Muscle layer of colon (tissue), 2 donors: ENCODE measurements around the gene TCERG1L.

ENCODE experiments used
- H3K27ac ChIP-seq: one replicate; pipeline ENCODE4 v1.7.0; 2013; ENCODE audit warnings: low read depth, mild to moderate bottlenecking, low read length, moderate library complexity
- H3K27me3 ChIP-seq, 2 donors: one replicate each; pipeline ENCODE4 v1.7.0; 2013; ENCODE audit warnings: low read length in 2 of 2, mild to moderate bottlenecking in 2 of 2; ENCODE audit not compliant: insufficient read depth in 2 of 2, control insufficient read depth in 1 of 2
- H3K36me3 ChIP-seq: one replicate; pipeline ENCODE4 v1.7.0; 2013; ENCODE audit warnings: mild to moderate bottlenecking, low read length; ENCODE audit not compliant: insufficient read depth
- H3K4me1 ChIP-seq: one replicate; pipeline ENCODE4 v1.7.0; 2013; ENCODE audit warnings: mild to moderate bottlenecking, low read length; ENCODE audit not compliant: insufficient read depth
- H3K4me3 ChIP-seq, 2 donors: one replicate each; pipeline ENCODE4 v1.7.0; 2013; ENCODE audit warnings: low read length in 2 of 2, low read depth in 1 of 2, mild to moderate bottlenecking in 1 of 2, moderate library complexity in 1 of 2
- H3K9ac ChIP-seq: one replicate; pipeline ENCODE4 v1.7.0; 2013; ENCODE audit warnings: low read length
- H3K9me3 ChIP-seq: one replicate; pipeline ENCODE4 v1.7.0; 2013; ENCODE audit warnings: mild to moderate bottlenecking, low read length
- donor health status: abdominal sarcoma.
- donor health status: Adenocarcinoma of cecum.

The TCERG1L gene

DNA sequence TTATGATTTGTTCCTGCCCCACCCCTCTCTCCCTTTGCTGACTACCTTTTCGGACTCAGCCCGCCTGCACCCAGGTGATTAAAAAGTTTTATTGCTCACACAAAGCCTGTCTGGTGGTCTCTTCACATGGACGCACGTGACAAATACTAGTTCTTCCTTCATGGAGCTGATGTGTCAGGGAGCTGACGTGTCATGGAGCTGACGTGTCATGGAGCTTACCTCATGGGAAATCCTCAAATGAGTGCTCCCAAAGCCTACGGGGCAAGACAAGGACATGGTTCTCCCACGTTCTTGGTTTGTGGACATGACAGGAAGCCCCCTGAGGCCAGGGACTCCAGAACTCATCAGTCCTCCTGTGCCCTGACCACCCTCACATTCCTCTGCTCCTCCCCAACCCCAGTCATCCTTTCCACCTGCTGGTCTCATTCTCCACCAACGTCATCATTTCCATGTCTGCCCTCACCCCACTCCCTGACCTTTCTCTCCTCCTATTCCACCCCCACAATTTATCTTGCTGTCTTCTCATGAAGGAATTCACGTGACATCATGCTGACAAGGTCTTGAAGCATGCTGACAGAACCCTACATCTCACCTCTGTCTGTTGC is 261.3 kb downstream of the TCERG1L start:
- no peaks in the 10 kb centered on the region for H3K27me3 ChIP-seq
- H3K4me1 ChIP-seq = no peaks in the 10 kb centered on the region
- no peak overlapping the region for H3K9ac ChIP-seq
- H3K36me3 ChIP-seq = no peaks in the 10 kb centered on the region
- H3K9me3 ChIP-seq = no peaks in the 10 kb centered on the region
- no peak overlapping the region for H3K27ac ChIP-seq
- H3K4me3 ChIP-seq = no peak overlapping the region

DNA sequence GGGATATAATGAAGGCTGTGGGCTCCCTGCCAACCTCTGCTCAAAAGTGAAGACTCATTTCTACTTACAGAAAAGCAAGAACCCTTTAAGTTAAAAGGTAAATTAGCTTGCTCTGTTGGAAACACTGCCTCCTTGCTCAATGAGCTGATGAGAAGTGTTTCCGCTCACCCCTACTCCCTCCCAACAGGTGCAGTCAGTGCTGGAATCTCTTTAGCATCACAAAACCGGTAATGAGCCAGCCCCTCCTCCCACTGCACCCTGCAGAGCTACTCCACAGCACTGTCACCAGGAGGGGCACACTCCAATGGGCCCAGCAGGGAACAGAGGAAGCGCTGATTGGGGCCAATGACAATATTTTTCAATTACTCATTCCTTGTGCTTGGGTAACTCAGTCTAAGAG is 262.5 kb downstream of the TCERG1L start:
- Histone ChIP-seq H3K9me3 (no peaks in the 10 kb centered on the region), H3K27me3 (no peaks in the 10 kb centered on the region), H3K9ac (no peak overlapping the region), H3K4me1 (no peaks in the 10 kb centered on the region), H3K4me3 (no peak overlapping the region), H3K36me3 (no peaks in the 10 kb centered on the region), H3K27ac (no peak overlapping the region)

DNA sequence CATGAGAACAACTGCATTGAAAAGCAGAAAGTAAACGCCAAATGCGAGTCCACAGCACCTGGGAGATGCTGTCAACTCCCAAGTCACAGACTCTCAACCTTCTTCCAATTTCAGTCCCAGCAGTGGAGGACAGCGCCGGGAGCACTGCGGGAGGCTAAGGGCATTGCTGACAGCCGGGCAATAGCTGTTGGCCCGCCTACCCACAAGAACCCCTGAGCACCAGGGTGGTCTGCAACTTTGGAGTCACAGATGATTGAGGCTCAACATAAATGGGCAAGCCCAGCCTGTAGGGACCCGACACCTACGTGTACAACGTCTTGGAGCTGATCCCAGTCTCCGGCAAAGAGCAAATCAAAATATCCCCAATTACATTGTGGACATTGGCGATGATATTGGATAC is 262.9 kb downstream of the TCERG1L start:
- Histone ChIP-seq H3K36me3 (no peaks in the 10 kb centered on the region), H3K27me3 (no peaks in the 10 kb centered on the region), H3K9me3 (no peaks in the 10 kb centered on the region), H3K4me3 (no peak overlapping the region), H3K4me1 (no peaks in the 10 kb centered on the region), H3K9ac (no peak overlapping the region), H3K27ac (no peak overlapping the region)

DNA sequence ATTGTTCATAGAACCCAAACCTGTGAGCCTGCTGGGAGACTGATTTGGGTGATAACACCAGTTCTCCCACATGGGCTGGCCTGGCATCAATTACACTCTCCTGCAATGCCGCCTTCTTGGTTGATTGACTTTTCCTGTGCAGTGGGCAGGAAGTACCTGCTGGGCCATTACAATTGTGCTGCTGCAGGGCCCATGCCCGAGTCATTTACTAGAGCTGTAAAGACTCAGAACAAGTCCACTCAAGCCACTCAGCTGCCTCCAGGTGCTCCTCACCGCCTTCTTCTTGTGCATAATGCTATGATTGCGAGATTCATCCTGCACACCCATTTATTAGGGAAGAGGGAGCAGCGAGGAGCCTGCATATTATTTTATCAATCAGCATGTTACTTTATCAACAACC is 264.0 kb downstream of the TCERG1L start:
- H3K27me3 ChIP-seq = no peaks in the 10 kb centered on the region
- no peak overlapping the region for H3K4me3 ChIP-seq
- H3K4me1 ChIP-seq = no peaks in the 10 kb centered on the region
- H3K36me3 ChIP-seq = no peaks in the 10 kb centered on the region
- H3K9ac ChIP-seq = no peak overlapping the region
- H3K9me3 ChIP-seq = no peaks in the 10 kb centered on the region
- H3K27ac ChIP-seq = no peak overlapping the region

DNA sequence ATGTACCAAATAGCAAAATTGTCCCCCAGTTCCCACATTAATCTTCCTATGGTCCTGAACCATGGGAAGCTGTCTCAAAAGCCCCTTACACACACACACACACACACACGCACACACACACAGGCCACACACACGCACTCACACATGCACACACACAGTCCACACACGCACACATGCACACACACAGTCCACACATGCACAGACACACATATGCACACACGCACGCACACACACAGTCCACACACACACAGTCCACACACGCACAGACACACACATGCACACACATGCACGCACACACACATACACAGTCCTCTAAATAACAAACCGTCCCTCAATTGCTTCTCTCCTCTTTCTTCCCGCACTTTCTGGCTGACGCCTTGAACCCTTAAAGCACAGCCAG is 265.3 kb downstream of the TCERG1L start:
- Histone ChIP-seq H3K9ac (no peak overlapping the region), H3K4me1 (no peaks in the 10 kb centered on the region), H3K27me3 (no peaks in the 10 kb centered on the region), H3K36me3 (no peaks in the 10 kb centered on the region), H3K4me3 (no peak overlapping the region), H3K9me3 (no peaks in the 10 kb centered on the region), H3K27ac (no peak overlapping the region)

DNA sequence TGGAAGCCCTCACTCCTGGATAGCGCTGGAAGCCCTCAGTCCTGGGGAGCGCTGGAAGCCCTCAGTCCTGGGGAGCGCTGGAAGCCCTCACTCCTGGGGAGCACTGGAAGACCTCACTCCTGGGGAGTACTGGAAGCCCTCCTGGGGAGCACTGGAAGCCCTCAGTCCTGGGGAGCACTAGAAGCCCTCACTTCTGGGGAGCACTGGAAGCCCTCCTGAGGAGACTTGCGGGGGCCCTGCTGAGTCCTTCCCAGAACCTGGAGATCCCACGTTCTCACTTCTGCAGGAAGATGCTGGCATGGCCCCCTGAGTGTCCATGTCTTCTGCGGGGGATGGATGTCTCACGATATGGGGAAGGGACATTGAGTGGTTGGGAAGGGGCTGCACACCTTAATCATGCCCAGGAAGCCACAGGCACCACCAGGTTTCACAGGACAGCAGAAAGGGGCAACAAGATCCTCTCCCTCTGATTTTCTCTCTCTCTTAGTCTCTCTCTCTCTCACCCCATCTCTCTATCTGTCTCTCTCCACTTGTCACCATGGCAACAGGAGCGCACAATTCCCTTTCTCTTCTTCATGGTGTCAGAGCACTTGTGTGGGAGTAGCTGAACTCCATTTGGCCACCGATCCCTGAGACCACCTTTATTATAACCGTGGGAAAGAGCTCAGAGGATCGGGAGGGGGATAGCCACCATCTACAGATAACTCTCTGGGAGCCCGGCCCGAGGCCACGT is 267.0 kb downstream of the TCERG1L start:
- Histone ChIP-seq H3K27ac (no peak overlapping the region), H3K4me3 (no peak overlapping the region), H3K27me3 (no peaks in the 10 kb centered on the region), H3K36me3 (no peaks in the 10 kb centered on the region), H3K4me1 (no peaks in the 10 kb centered on the region), H3K9ac (no peak overlapping the region), H3K9me3 (no peaks in the 10 kb centered on the region)

DNA sequence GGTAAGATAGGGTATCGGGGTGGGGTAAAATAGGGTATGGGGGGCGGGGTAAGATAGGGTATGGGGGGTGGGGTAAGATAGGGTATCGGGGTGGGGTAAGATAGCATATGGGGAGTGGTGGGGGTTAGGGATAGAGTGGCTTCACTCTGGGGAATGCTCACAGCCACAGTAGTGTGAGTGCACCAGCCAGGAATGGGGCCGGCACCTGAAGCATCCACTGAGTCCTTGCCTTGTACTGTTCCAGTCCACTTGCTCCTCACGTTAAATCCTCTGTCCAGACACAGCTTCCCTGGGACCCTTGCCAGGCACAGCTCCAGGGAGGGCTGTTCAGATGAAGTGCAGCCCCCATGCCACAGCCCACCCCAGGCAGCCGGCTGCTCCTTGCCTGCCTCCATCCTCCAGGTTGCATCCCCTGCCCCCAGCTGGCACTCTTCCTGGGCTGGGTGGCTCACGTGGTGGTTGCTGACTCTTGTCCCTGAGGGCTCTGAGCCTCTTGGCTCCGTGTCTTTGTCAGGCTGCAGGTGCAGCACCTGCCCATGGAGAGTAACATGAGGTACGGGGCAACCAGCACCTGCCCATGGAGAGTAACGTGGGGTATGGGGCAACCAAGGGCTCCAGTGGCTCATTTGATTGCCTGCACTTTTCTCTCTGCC is 268.4 kb downstream of the TCERG1L start:
- H3K27me3 ChIP-seq = no peaks in the 10 kb centered on the region
- H3K4me1 ChIP-seq = no peaks in the 10 kb centered on the region
- H3K9ac ChIP-seq = no peak overlapping the region
- no peak overlapping the region for H3K27ac ChIP-seq
- no peaks in the 10 kb centered on the region for H3K36me3 ChIP-seq
- no peaks in the 10 kb centered on the region for H3K9me3 ChIP-seq
- no peak overlapping the region for H3K4me3 ChIP-seq
